H9 (cell line): ENCODE results near the gene MXD3. TPM values are rescaled to one million over a fixed set of nuclear protein-coding genes. Genes with fewer than 3 reads are reported as not detected.

Experiments used
- DNase-seq: peaks from one replicate; pipeline ENCODE4 v3.0.0-alpha.2; 2017
- H2AFZ ChIP-seq: one replicate; pipeline ENCODE4 v1.6.1; 2013; ENCODE audit warnings: mild to moderate bottlenecking, low read length, control low read depth, moderate library complexity
- H2AK5ac ChIP-seq: 2 replicates; pipeline ENCODE4 v1.6.1; 2013; ENCODE audit warnings: low read length, control low read depth, mixed read lengths; ENCODE audit not compliant: insufficient read length
- H2BK120ac ChIP-seq: one replicate; pipeline ENCODE4 v1.6.1; 2013; ENCODE audit warnings: low read depth, mild to moderate bottlenecking, low read length, control low read depth, inconsistent platforms; ENCODE audit not compliant: poor library complexity, severe bottlenecking
- H2BK12ac ChIP-seq: 2 replicates; pipeline ENCODE4 v1.6.1; 2013; ENCODE audit warnings: low read length, control low read depth, mixed read lengths, low read depth; ENCODE audit not compliant: insufficient read length
- H2BK15ac ChIP-seq: 2 replicates; pipeline ENCODE4 v1.6.1; 2013; ENCODE audit warnings: low read depth, low read length, control low read depth
- H2BK20ac ChIP-seq: one replicate; pipeline ENCODE4 v1.6.1; 2013; ENCODE audit warnings: low read depth, mild to moderate bottlenecking, low read length, control low read depth, inconsistent platforms; ENCODE audit not compliant: poor library complexity, severe bottlenecking
- H2BK5ac ChIP-seq: 2 replicates; pipeline ENCODE4 v1.6.1; 2013; ENCODE audit warnings: low read length, control low read depth, mixed read lengths; ENCODE audit not compliant: insufficient read length
- H3K14ac ChIP-seq: 2 replicates; pipeline ENCODE4 v1.6.1; 2013; ENCODE audit warnings: low read length, control low read depth; ENCODE audit not compliant: insufficient read depth
- H3K18ac ChIP-seq: 2 replicates; pipeline ENCODE4 v1.6.1; 2013; ENCODE audit warnings: low read depth, mild to moderate bottlenecking, mixed read lengths, low read length, control low read depth; ENCODE audit not compliant: insufficient read length
- H3K23ac ChIP-seq: 2 replicates; pipeline ENCODE4 v1.6.1; 2013; ENCODE audit warnings: low read length, control low read depth, mixed read lengths, low read depth; ENCODE audit not compliant: insufficient read length
- H3K23me2 ChIP-seq: 2 replicates; pipeline ENCODE4 v1.6.1; 2013; ENCODE audit warnings: low read depth, mild to moderate bottlenecking, mixed read lengths, low read length, control low read depth; ENCODE audit not compliant: insufficient read length, poor library complexity, severe bottlenecking
- H3K27ac ChIP-seq: 2 replicates; pipeline ENCODE4 v1.5.1; 2013; ENCODE audit warnings: low read length, control low read depth, mixed read lengths, low read depth; ENCODE audit not compliant: insufficient read length
- H3K27me3 ChIP-seq: 2 replicates; pipeline ENCODE4 v1.6.1; 2013; ENCODE audit warnings: low read length, control low read depth, inconsistent platforms; ENCODE audit not compliant: insufficient read depth
- H3K4ac ChIP-seq: 2 replicates; pipeline ENCODE4 v1.6.1; 2013; ENCODE audit warnings: low read depth, mild to moderate bottlenecking, control low read depth, inconsistent platforms, low read length, moderate library complexity
- H3K4me1 ChIP-seq: 2 replicates; pipeline ENCODE4 v1.6.1; 2013; ENCODE audit warnings: low read length, control low read depth, inconsistent platforms; ENCODE audit not compliant: insufficient read depth
- H3K4me2 ChIP-seq: 2 replicates; pipeline ENCODE4 v1.6.1; 2013; ENCODE audit warnings: low read length, control low read depth, mixed read lengths; ENCODE audit not compliant: insufficient read length, insufficient read depth
- H3K56ac ChIP-seq: 2 replicates; pipeline ENCODE4 v1.6.1; 2013; ENCODE audit warnings: low read depth, mild to moderate bottlenecking, mixed read lengths, low read length, control low read depth; ENCODE audit not compliant: insufficient read length
- H3K79me1 ChIP-seq: 2 replicates; pipeline ENCODE4 v1.6.1; 2013; ENCODE audit warnings: low read depth, mild to moderate bottlenecking, moderate library complexity, low read length, control low read depth, inconsistent platforms; ENCODE audit not compliant: insufficient read depth, poor library complexity, severe bottlenecking
- H3K79me2 ChIP-seq: 2 replicates; pipeline ENCODE4 v1.6.1; 2013; ENCODE audit warnings: low read length, control low read depth, inconsistent platforms; ENCODE audit not compliant: insufficient read depth
- H3K9ac ChIP-seq: 2 replicates; pipeline ENCODE4 v1.6.1; 2013; ENCODE audit warnings: low read length, control low read depth, mixed read lengths; ENCODE audit not compliant: insufficient read length; ENCODE audit errors: extremely low read depth
- H3K9me3 ChIP-seq: one replicate; pipeline ENCODE4 v1.6.1; 2013; ENCODE audit warnings: low read depth, low read length, inconsistent platforms; ENCODE audit not compliant: control insufficient read depth
- H3T11ph ChIP-seq: one replicate; pipeline ENCODE4 v1.6.1; 2013; ENCODE audit warnings: mild to moderate bottlenecking, low read length, control low read depth, inconsistent platforms
- H4K20me1 ChIP-seq: one replicate; pipeline ENCODE4 v1.6.1; 2013; ENCODE audit not compliant: control insufficient read depth, insufficient read length, insufficient read depth
- H4K5ac ChIP-seq: 2 replicates; pipeline ENCODE4 v1.6.1; 2013; ENCODE audit warnings: low read depth, mild to moderate bottlenecking, mixed read lengths, low read length, control low read depth; ENCODE audit not compliant: insufficient read length
- H4K8ac ChIP-seq: replicated peaks from 2 replicates; pipeline ENCODE4 v1.6.1; 2013; ENCODE audit warnings: low read length, control low read depth, mixed read lengths, low read depth; ENCODE audit not compliant: insufficient read length
- H4K91ac ChIP-seq: 2 replicates; pipeline ENCODE4 v1.6.1; 2013; ENCODE audit warnings: low read depth, mild to moderate bottlenecking, moderate library complexity, mixed read lengths, low read length, control low read depth; ENCODE audit not compliant: insufficient read length
- H3K27ac Mint-ChIP-seq, 3 experiments: 2 replicates in 2 of 3; 3 replicates in 1 of 3; pipeline ENCODE4 v1.8.0; 2020 to 2021; ENCODE audit warnings: mixed read lengths in 3 of 3, mild to moderate bottlenecking in 1 of 3, moderate library complexity in 1 of 3
- H3K27me3 Mint-ChIP-seq: 2 replicates; pipeline ENCODE4 v1.8.0; 2021; ENCODE audit warnings: low read depth, mild to moderate bottlenecking, moderate library complexity, mixed read lengths
- H3K36me3 Mint-ChIP-seq, 3 experiments: 2 replicates in 2 of 3; 3 replicates in 1 of 3; pipeline ENCODE4 v1.8.0; 2020 to 2021; ENCODE audit warnings: low read depth in 3 of 3, mixed read lengths in 3 of 3; ENCODE audit not compliant: insufficient read depth in 1 of 3
- H3K4me1 Mint-ChIP-seq, 2 experiments: 2 replicates each; pipeline ENCODE4 v1.8.0; 2020; ENCODE audit warnings: mixed read lengths in 2 of 2
- H3K4me3 Mint-ChIP-seq, 2 experiments: 2 replicates in 1 of 2; 3 replicates in 1 of 2; pipeline ENCODE4 v1.8.0; 2020 to 2021; ENCODE audit warnings: mild to moderate bottlenecking in 2 of 2, mixed read lengths in 2 of 2, moderate library complexity in 1 of 2
- H3K9me3 Mint-ChIP-seq, 2 experiments: 2 replicates in 1 of 2; 3 replicates in 1 of 2; pipeline ENCODE4 v1.8.0; 2020; ENCODE audit warnings: mild to moderate bottlenecking in 2 of 2, mixed read lengths in 2 of 2, moderate library complexity in 1 of 2
- CTCF ChIP-seq: fragments of 200-600 bp; sonication (generic); conservative IDR thresholded peaks from 3 replicates; pipeline ENCODE4 v1.8.0; 2021; ENCODE audit warnings: antibody characterized with exemption, mild to moderate bottlenecking
- WGBS: extraction: QIAGEN DNeasy Blood & Tissue Kit; methylation state at CpG from one replicate; pipeline ENCODE4 v1.1.7; 2013; ENCODE audit warnings: missing lambda C conversion rate, low lambda C conversion rate, mixed read lengths; ENCODE audit not compliant: insufficient read length; ENCODE audit errors: extremely low coverage; 5-methylcytosine and 5-hydroxymethylcytosine counted together
- total RNA-seq: library from RNA; stranded (reverse); gene quantifications from 2 replicates; pipeline ENCODE4 v1.2.1, GENCODE V29; 2021

Gene MXD3
- total RNA-seq, 1 experiment from 2014 or later: 9.8 TPM

- H2BK15ac ChIP-seq: no peak overlapping the region
- H3K23ac ChIP-seq: no peak overlapping the region
- H3K27me3 ChIP-seq: no peaks in the 10 kb centered on the region
- no peak overlapping the region for H4K91ac ChIP-seq
- H4K8ac ChIP-seq: no peak overlapping the region
- Mint-ChIP-seq H3K27ac (peak overlapping the region; percentile 45 to 93 (median 87); a peak in 6 of 7 replicates), H3K9me3 (no peaks in the 10 kb centered on the region), H3K4me1 (peaks cover 9 to 17% of the 10 kb centered on the region in 2 experiments), H3K36me3 (peaks cover 21 to 70% (median 59%) of the 10 kb centered on the region in 3 experiments; a peak in 6 of 7 replicates), H3K4me3 (no peak overlapping the region), H3K27me3 (no peaks in the 10 kb centered on the region; the same call in 1 of the 2 replicates)
- no peak overlapping the region for H2BK120ac ChIP-seq
- no peaks in the 10 kb centered on the region for H3K79me1 ChIP-seq
- no peak overlapping the region for H3T11ph ChIP-seq
- peaks cover 6% of the 10 kb centered on the region; the same call in 1 of the 2 replicates for H3K4me1 ChIP-seq
- H3K56ac ChIP-seq: no peak overlapping the region
- no peak overlapping the region for H2BK20ac ChIP-seq
- TF ChIP-seq CTCF: peak; percentile 43
- H3K27ac ChIP-seq: peak overlapping the region; percentile 15
- WGBS: no CpG with 5 or more reads among the region's 12 CpGs
- no peaks in the 10 kb centered on the region for H4K20me1 ChIP-seq
- no peak overlapping the region; the same call in 1 of the 2 replicates for H3K14ac ChIP-seq
- H3K18ac ChIP-seq: no peak overlapping the region
- no peaks in the 10 kb centered on the region for H3K23me2 ChIP-seq
- no peak overlapping the region for H2BK5ac ChIP-seq
- no peak overlapping the region for H4K5ac ChIP-seq
- H3K9ac ChIP-seq: no peak overlapping the region
- H3K4ac ChIP-seq: no peak overlapping the region
- no peak overlapping the region for H3K4me2 ChIP-seq
- no peaks in the 10 kb centered on the region; the same call in 1 of the 2 replicates for H3K79me2 ChIP-seq
- no peak overlapping the region for H2AFZ ChIP-seq
- H2AK5ac ChIP-seq: no peak overlapping the region
- no peak overlapping the region for H2BK12ac ChIP-seq
- DNase-seq: peak; percentile 54
- H3K9me3 ChIP-seq: no peaks in the 10 kb centered on the region
These were observed 24.4 kb upstream of the MXD3 start for GRCh38 chr5:177336112-177336511.
